GM12892 (cell line): ENCODE results near the gene KIAA0586. TPM values are rescaled to one million over a fixed set of nuclear protein-coding genes. Genes with fewer than 3 reads are reported as not detected.
A peak's percentile ranks its signal among the peaks of the same experiment; 100 is the strongest.

Experiments used
- DNase-seq: peaks from one replicate; pipeline ENCODE4 v3.0.0; 2011; ENCODE audit not compliant: insufficient read length
- FAIRE-seq: peaks from 2 replicates; lab custom pipeline; 2011; peaks lifted over from hg19 to GRCh38; lab: Jason Lieb, UNC
- POLR2A ChIP-seq: IDR thresholded peaks from 2 replicates; pipeline ENCODE4 v1.6.1; 2011; ENCODE audit warnings: low read depth, low read length, control low read depth
- POLR2AphosphoS5 ChIP-seq: IDR thresholded peaks from 2 replicates; pipeline ENCODE4 v1.6.1; 2011; ENCODE audit warnings: low read depth, low read length, control low read depth
- TAF1 ChIP-seq: IDR thresholded peaks from 2 replicates; pipeline ENCODE4 v1.6.1; 2011; ENCODE audit warnings: low read depth, mild to moderate bottlenecking, control low read depth, low read length, borderline replicate concordance
- polyA plus RNA-seq: library from polyadenylated mRNA; unstranded; fragments of >200 nt; gene quantifications from one replicate; pipeline ENCODE4 v1.2.1, GENCODE V29; 2012; ENCODE audit warnings: missing spikeins, inconsistent platforms; ENCODE audit not compliant: missing spikeins

KIAA0586 gene
- polyA plus RNA-seq, result 16.9 TPM

DNA sequence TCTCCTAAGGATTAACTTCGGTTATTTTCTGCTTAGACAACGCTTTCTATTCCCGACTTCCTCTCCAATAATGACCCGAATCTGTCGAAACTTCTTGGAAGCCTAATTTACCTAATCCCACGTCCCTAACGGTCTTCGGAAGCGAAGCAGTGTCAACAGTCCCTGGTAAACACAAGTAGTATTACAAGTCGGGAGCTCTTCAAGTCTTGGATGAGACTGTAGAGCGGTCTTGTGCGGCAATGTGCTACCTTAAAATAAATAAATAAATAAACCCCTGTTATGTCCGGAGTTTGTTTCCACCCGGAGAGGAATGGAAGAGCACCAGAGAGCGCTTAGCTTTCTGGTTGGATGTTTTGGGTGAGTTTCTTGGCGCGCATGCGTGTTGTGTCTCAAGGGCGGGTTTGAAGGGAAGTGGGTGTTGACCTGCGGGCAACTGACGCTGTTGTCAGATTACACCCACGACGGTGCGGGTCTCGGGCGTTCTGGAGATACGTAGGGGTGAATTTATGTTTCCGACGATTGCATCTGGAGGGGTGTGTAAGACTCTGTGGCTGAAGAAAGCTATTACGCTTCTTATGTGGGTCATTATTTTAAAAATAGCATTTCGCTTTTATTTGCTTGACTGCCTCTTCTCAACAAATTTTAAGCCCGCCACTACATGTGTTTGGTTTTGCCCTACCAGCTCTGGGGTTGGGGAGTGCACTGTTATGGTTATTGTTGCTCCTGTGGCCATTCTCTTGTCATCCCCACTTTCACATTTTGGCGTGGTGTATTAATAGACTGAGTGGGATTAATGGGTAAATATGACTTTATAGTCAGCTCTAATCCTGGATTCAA, at the start of gene KIAA0586, which contains the start of gene TIMM9:
Gene KIAA0586 (plus strand): TSS at position 439 of the 837 bp plus-strand sequence. CDS start 546 bp downstream, outside the sequence.
Gene TIMM9 (minus strand): TSS at position 251 of the 837 bp plus-strand sequence. CDS start 15,586 bp downstream, outside the sequence.
- FAIRE-seq, result peak; percentile 94
- TF ChIP-seq TAF1 (no peak; the same call in 1 of the 2 replicates), POLR2A (peak; percentile 74), POLR2AphosphoS5 (peak; percentile 69)

GRCh38 chr14:58390830-58391229, 36.7 kb upstream of the KIAA0586 start:
- TF ChIP-seq POLR2A (no peak), POLR2AphosphoS5 (no peak), TAF1 (no peak)
- no peak for FAIRE-seq
- no peak for DNase-seq

More for the DNA sequence above, at the start of gene KIAA0586, which contains the start of gene TIMM9:
- peak; percentile 63 for DNase-seq

- no peak for FAIRE-seq
- no peak for TF ChIP-seq TAF1
- TF ChIP-seq POLR2A, result no peak; the same call in 1 of the 2 replicates
Measured at GRCh38 chr14:58395562-58395811, 32.0 kb upstream of the KIAA0586 start.

GRCh38 chr14:58395812-58396788, 31.4 kb upstream of the KIAA0586 start, which contains the start of gene TOMM20L:
TOMM20L (plus strand) TSS chr14:58395930; CDS start chr14:58395958, 28 bp downstream.
- DNase-seq (peak; percentile 86), FAIRE-seq (peak; percentile 82)
- TF ChIP-seq POLR2AphosphoS5, result no peak
- peak; percentile 50; the same call in 1 of the 2 replicates for TF ChIP-seq POLR2A
- no peak for TF ChIP-seq TAF1

More at GRCh38 chr14:58395562-58395811, 32.0 kb upstream of the KIAA0586 start:
- DNase-seq, result no peak

DNA sequence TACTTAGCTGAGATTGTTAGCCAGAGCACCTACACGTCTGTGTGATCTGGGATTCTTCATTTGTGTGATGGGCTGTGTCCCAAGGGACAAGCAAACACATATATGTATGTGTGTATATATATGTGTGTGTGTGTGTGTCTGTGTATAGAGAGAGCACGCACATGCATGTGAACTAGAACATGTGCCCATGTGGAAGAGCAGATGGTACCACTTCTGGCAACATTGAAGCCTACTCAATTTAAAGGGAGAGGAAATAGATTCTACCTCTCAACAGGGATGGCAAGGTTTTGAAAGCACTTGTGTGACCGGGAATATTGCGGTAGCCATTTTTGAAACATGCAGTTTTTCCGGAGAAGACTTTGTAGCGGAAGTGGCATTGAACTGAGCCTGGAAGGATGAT, 30.4 kb upstream of the KIAA0586 start:
- TF ChIP-seq POLR2A (no peak), TAF1 (no peak), POLR2AphosphoS5 (no peak)
- no peak for DNase-seq
- no peak for FAIRE-seq

DNA sequence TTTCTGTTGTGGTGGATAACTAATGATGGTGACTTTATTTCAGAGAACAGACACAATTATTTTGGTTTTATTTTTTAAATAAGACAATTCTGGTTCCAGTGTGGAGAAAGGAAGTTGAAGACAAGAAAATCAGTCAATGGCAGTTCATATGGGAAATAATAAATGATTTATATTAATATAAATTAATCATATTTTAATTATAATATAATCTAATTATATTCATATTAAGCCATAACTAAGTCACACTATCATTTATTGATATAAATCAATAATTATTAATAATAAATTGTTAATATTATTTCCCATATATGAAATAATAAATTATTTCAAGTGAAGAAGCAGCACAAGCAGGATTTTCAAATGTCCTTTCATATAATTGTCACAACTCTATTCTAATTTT, 29.0 kb upstream of the KIAA0586 start:
- no peak for TF ChIP-seq TAF1
- no peak for TF ChIP-seq POLR2A
- no peak for TF ChIP-seq POLR2AphosphoS5
- DNase-seq (no peak), FAIRE-seq (no peak)

DNA sequence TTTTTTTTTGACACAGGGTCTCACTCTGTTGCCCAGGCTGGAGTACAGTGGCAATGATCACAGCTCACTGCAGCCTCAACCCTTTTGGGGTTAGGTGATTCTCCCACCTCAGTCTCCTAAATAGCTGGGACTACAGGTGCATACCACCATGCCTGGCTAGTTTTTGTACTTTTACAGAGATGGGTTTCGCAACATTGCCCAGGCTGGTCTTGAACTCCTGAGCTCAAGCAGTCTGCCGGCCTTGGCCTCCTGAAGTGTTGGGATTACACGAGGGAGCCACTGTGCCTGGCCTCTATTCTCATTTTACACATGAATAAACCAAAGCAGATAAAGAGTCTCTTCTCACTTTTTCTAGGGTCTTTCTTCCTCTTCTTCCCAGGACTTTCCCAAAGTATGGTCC, 28.6 kb upstream of the KIAA0586 start:
- no peak for FAIRE-seq

DNA sequence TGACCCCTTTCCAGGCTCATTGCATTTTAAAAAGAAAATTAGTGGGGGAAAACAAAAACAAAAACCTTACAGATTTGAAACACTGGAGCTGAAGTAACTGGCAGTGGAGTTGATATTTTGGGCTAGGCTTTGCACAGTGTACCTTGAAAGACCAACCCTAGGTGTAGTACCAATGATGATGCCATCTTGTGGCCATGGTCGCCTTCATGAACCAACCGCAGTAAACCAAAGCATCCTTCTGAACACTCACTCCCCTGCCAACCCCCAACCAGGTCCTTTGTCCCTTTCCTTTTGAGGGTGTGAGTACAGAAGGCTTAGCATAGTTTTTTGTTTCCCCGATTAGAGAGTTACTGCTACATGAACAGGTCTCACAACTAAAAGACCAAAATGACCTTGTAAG, 25.9 kb upstream of the KIAA0586 start:
- FAIRE-seq (no peak), DNase-seq (no peak)
- no peak for TF ChIP-seq POLR2AphosphoS5
- no peak for TF ChIP-seq POLR2A
- TF ChIP-seq TAF1, result no peak

More for the DNA sequence above, 28.6 kb upstream of the KIAA0586 start:
- no peak for TF ChIP-seq POLR2AphosphoS5
- TF ChIP-seq POLR2A, result no peak
- TF ChIP-seq TAF1, result no peak
- DNase-seq, result no peak

DNA sequence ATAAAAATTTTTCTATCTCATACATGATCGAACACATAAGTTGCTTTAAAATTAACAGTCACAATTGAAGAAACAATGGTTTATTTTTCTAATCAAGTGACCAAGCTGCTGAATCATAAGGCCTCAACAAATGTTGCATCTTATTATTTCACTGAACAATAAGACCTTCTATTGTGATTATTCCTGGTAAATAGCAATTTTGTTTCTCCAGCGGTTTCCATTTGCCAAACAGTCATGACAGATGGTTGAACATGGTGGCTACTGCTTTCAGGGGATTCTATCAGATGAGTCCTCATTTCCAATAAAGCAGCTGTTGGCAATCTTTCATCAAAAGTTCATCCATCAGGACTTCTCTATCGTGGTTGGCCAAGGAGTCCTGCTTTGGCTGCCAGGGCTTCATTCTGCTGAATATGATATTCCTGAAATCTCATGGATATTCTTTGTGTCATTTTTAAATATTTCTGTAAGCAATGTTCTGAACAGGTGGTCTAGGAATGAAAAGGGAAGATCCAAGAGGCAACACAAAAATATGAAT, 18.8 kb upstream of the KIAA0586 start:
- TF ChIP-seq TAF1 (no peak), POLR2A (no peak), POLR2AphosphoS5 (no peak)
- no peak for DNase-seq
- FAIRE-seq, result no peak

DNA sequence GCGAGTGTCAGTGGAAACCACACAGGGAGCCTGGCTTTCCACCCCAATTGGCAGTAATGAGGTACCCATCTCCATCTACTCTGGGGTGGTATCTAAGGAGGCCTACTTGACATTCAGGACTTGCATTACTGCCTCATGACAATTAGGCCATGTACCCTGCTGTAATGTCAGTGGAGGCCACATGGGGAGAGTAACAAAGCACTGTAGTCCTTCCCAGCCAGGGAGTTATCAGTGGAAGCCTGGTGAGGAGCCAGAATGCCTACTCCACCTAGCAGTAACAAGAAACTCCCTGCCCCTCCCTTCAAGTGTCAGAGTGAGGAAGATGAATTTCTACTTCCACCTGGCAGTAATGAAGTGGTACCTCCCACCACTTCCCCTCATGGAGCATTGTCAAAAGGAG, 12.7 kb upstream of the KIAA0586 start:
- FAIRE-seq (no peak), DNase-seq (no peak)
- TF ChIP-seq TAF1, result no peak
- TF ChIP-seq POLR2AphosphoS5, result no peak
- no peak for TF ChIP-seq POLR2A
